GM18867 (cell line): Measurements from ENCODE around the gene LCE3A.
"Not testable (repeated sequence)": the region's sequence is repeated elsewhere in the genome, so short reads cannot be mapped to it uniquely, and the experiment has no call there.

Experiments used
- ATAC-seq: cut with Tn5 transposase; IDR thresholded peaks from one replicate; pipeline ENCODE4 v1.9.1; 2021; ENCODE audit warnings: mild to moderate bottlenecking, moderate library complexity; ENCODE audit not compliant: unreplicated experiment

LCE3A gene

GRCh38 chr1:152622803-152623202, at the start of gene LCE3A:
Gene LCE3A, minus strand, starts transcription at chr1:152623103. Its CDS starts 0 bp downstream, at chr1:152623103.
- no peak for ATAC-seq

DNA sequence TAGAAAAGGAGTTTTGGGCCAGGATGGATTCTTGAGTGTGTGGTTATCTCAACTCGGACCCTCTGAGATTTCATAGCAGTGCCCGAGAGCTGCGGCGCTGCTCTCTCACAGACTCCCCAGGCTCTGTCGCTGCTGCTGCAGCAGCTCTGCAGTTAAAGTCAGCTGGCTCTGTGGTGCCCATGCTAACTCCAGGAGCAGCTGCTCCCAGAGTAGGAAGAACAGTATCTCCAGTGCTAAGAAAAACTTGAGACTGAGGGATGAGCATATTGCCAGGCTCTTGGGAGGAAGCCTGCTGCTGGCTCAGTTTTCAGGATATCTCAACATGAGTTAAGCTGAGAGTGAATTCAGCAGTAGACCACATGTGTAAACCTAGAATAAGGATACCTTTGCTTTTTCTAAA, 44.7 kb upstream of the LCE3A start:
- ATAC-seq: no peak

- ATAC-seq: not testable (repeated sequence)
Measured at GRCh38 chr1:152666171-152666570, 43.3 kb upstream of the LCE3A start.

DNA sequence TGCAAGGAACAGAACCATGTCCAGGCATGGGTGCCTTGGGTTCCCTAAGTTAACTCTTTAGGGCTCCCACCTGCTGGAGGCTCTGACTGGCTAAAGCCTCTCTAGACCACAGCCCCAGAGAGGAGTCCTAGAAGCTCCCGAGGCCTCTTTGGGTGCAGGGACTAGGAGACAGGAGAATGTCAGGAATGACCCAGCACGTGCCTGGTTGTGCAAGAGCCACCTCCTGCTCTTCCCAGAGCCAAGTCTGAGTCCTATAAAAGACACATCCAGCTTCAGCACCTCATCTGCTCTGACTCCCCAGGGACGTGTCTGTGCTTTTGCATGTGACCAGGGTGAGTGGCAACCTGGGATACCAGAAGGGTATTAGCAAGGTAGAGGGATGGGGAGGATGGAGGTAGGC, 40.2 kb upstream of the LCE3A start, which contains the start of gene LCE2D:
TSS of gene LCE2D (plus strand) at position 283 of the 400 bp plus-strand sequence. CDS start 726 bp downstream, outside the sequence.
- ATAC-seq: no peak

- no peak for ATAC-seq
Measured at GRCh38 chr1:152658649-152659048, 35.7 kb upstream of the LCE3A start.

DNA sequence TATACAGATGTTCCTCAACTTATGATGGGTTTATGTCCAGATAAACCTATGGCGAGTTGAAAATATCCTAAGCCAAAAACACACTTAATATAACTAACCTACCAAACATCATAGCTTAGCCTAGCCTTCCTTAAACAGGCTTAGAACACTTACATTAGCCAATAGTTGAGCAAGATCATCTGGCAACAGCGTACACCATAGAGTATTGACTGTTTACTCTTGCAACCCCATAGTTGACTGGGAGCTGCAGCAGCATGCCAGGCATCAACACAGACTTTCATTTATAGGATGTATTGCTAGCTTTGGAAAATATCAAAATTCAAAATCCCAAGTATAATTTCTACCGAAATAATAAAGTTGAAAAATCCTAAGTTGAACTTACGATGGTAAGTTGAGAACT, 34.8 kb upstream of the LCE3A start:
- no peak for ATAC-seq

DNA sequence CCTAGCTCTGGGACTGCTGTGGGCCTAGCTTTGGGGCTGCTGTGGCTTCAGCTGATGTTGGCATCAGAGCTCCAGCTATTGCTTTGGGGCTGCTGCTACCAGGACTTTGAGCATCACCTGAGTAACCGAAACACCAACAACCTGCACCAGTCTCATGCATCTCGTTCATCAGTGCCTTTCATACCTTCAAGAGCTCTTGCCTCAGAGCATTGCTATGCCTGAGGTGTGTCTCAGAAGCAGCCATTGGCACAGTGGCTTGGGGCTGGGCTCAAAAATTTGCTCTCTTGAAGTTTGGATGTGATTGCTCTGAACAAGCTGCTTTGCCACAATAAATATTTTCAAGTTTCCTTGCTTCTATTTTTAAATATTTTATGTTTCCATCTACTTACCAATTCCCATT, 33.6 kb upstream of the LCE3A start:
- no peak for ATAC-seq

DNA sequence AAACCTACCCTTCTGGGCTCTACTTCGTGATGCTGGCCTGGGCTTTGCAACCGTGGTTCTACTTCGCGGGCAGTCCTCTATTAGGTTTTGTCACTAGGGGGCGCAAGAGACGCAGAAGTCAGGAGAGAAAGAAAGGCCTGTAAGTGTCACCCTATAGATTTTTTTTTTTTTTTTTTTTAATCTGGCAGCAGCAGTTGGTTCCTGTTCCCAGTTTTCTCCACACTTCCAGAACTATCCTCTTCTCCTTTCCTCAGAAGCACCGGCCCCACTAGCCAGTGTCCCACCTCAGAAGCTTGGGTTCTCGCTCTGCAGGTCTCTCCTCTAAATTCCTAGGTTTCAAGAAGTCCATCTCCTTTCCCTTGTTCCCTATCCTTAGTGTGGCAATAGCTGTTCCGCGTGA, 31.2 kb upstream of the LCE3A start:
- ATAC-seq: no peak

DNA sequence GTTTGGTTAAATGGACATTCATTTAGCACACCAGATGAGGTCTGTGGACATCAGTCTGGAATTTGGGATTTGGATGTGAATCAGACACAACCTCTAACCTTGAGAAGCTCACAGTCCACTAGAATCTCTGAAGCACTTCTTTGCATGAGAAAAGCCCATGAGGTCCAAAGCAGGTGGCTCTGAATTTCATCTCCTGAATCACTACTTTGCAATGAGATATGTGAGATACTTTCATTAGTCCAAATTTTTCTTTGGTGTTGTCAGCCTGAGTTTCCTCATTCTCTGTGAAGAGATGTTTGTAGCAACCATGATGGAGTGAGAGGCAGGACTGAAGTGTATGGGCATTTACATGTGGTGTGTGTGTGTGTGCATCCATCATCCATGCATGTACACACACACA, 23.8 kb upstream of the LCE3A start:
- no peak for ATAC-seq

DNA sequence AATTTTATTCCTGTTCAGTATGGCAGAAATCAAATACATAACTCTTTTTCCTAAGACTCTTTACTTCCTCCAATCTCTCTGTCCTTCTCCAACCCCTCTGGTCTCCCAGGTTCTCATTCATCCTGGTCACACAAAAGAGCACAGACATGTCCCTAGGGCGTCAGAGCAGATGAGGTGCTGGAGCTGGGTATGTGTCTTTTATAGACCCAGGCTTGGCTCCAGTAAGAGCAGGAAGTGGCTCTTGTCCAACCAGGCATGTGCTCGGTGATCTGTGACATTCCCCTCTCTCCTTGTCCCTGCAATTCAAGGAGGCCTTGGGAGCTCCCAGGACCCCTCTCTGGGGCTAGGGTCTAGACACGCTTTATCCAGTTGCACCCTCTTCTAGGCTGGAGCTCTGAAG, 22.2 kb upstream of the LCE3A start:
- no peak for ATAC-seq

GRCh38 chr1:152643945-152644344, 21.0 kb upstream of the LCE3A start:
- no peak for ATAC-seq

GRCh38 chr1:152640351-152640750, 17.4 kb upstream of the LCE3A start:
- ATAC-seq: no peak

- ATAC-seq: no peak
Measured at GRCh38 chr1:152630596-152630995, 7.7 kb upstream of the LCE3A start.

GRCh38 chr1:152626744-152627143, 3.8 kb upstream of the LCE3A start:
- ATAC-seq: no peak

GRCh38 chr1:152623203-152623844, 421 bp upstream of the LCE3A start:
- no peak for ATAC-seq

DNA sequence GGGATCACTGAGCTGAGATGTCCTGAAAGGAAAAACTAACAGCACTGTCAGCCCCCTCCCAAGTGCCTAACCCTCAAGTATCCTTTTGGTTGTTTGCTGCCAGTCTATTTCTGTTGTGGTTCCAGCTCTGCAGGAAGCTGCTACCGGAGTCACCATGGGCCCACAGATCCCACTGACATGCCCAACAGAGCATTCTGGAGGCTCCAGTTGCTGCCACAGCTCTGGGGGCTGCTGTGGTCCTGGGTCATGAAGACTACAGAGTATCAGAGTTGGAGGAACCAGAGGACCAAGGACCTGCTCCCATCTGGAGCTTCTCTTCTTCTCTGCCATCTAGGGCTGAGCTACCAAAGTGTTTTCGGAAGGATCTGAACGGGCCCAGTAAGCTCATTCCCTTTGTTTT, 910 bp downstream of the LCE3A start:
- ATAC-seq: no peak

GRCh38 chr1:152613511-152613910, 9.4 kb downstream of the LCE3A start, which contains the start of gene LCE3B:
Gene LCE3B, plus strand, starts transcription at chr1:152613811. Its CDS starts 0 bp downstream, at chr1:152613811.
- no peak for ATAC-seq

- no peak for ATAC-seq
Measured at GRCh38 chr1:152599934-152600333, 23.0 kb downstream of the LCE3A start, which contains the start of gene LCE3C. Gene LCE3C, plus strand, starts transcription at chr1:152600234. Its CDS starts 498 bp downstream, at chr1:152600732.

DNA sequence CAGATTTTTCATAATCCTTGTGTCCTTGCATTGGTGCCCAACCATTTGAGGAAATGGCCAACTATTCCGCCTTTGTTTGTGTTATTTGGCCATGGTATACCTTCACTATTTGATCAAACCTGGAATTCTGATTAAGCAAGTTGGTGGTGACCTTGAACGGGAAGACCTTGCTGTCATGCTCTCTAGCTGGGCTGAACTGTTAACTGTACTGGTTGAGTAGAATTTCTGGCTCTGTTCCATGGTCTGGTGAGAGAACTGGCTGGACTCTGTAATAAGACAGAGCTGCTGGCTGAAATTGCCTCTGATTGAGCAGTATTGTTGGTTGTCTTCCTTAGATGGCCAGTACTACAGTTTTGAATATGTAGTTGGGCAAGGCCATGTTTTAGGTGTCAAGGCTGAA, 25.9 kb downstream of the LCE3A start:
- no peak for ATAC-seq

- ATAC-seq: no peak
Measured at GRCh38 chr1:152585586-152585985, 37.3 kb downstream of the LCE3A start.

DNA sequence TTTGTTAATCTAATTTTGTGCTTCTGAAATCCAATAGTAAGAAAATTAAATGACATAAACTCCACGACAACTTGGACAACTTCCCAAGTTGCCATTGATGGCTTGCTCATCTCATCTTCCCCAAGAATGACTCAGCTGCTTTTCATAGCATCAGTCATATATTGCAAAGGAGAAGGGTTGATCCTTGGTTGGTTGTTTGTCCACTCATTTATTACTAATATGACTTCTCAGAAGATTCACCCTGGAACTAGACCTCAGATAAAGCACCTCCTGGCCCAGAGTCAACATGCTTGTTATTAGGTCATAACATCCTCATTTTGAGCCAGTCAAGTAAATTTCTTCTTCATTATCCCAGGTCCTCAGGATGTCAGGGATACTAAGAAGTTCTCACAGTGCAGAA, 40.3 kb downstream of the LCE3A start:
- no peak for ATAC-seq

DNA sequence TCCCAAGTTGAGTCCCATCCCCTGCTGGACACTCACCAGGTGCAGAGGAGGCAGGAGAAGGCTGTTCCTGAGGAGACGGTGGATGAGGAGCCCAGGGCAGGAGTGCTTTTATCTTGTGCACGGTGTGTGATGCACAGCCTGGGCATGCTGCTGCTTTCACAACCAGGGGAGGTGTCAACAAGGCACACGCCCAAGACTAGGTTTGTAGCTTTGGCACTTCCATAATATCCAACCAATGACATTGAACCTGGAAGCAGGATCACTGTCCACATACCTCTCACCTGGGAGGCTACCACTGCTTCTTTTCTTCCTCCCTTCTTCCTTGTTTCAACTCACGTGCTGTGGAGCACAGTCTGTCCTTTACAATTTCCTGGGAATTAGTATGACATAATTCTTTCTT, 42.5 kb downstream of the LCE3A start, which contains the start of gene LCE3D:
TSS of gene LCE3D (minus strand) at position 84 of the 400 bp plus-strand sequence. CDS start 580 bp downstream, outside the sequence.
- ATAC-seq: no peak

DNA sequence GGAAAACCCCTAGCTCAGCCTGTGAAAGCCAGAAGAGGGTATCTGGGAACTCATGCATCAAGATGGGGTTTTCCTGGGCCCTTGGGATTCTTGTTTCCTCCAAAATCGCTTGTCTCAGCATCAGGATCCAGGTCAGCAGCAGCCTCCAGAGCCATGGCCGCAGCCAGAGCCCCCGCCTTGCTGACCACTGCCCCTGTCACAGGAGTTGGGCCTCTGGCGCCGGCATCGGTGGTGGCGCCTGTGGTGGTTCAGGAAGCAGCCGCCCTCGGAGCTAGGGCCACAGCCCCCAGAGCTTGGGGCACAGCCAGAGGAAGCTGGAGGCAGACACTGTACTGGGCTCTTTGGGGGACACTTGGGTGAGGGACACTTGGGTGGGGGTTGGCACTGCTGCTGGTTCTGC, 43.4 kb downstream of the LCE3A start:
- ATAC-seq: not testable (repeated sequence)
